Right lobe of liver (tissue), 6 donors: ENCODE measurements around the gene CASZ1. TPM values are rescaled to one million over a fixed set of nuclear protein-coding genes. Genes with fewer than 3 reads are reported as not detected.

Experiments
- ATAC-seq, 4 donors: fragments of 200-7000 bp; cut with Tn5 transposase; one replicate each; pipeline ENCODE4 v1.9.1; 2020; ENCODE audit warnings: mild to moderate bottlenecking in 4 of 4, moderate library complexity in 4 of 4
- DNase-seq, 3 donors: peaks; one replicate each; pipeline ENCODE4 v3.0.0-alpha.2; 2020
- H3K27ac ChIP-seq, 3 donors: fragments of 200-600 bp; one replicate each; pipeline ENCODE4 v1.8.0; 2022
- H3K27me3 ChIP-seq, 2 donors: fragments of 200-600 bp; one replicate each; pipeline ENCODE4 v1.8.0; 2022
- H3K36me3 ChIP-seq, 4 donors: fragments of 200-600 bp; sonication (generic) in 1 of 4; one replicate each; pipeline versions ENCODE4 v1.5.1 to v1.8.0; 2017 to 2022; ENCODE audit warnings: control low read depth in 1 of 4
- H3K4me1 ChIP-seq, 4 donors: fragments of 200-600 bp; sonication (generic) in 1 of 4; one replicate each; pipeline versions ENCODE4 v1.5.1 to v1.8.0; 2017 to 2022; ENCODE audit warnings: control low read depth in 1 of 4
- H3K4me3 ChIP-seq, 3 donors: fragments of 200-600 bp; one replicate each; pipeline ENCODE4 v1.8.0; 2022
- H3K9me3 ChIP-seq, 4 donors: fragments of 200-600 bp; sonication (generic) in 1 of 4; one replicate each; pipeline versions ENCODE4 v1.5.1 to v1.8.0; 2017 to 2022; ENCODE audit warnings: control low read depth in 1 of 4
- POLR2A ChIP-seq: fragments of 450-650 bp; IDR thresholded peaks from one replicate; pipeline ENCODE4 v1.6.1; 2017; ENCODE audit warnings: antibody characterized with exemption, mild to moderate bottlenecking
- WGBS: methylation state at CpG from one replicate; pipeline ENCODE4 v1.1.6; 2018; ENCODE audit warnings: low coverage, low lambda C conversion rate; ENCODE audit not compliant: insufficient coverage; ENCODE audit errors: missing lambda C conversion rate; 5-methylcytosine and 5-hydroxymethylcytosine counted together
- intact Hi-C, 2 donors: fragments of 100-400 bp; cut with DNase I; formaldehyde crosslinking; loops; one replicate each; pipeline versions ENCODE4 v1.11.2 to v1.14.1; 2022
- total RNA-seq, 6 experiments: library from RNA; depleted of rRNA in 2 of 6; stranded (reverse); fragments of >200 nt in 2 of 6; fragmentation: NEBNext Ultra II Directional in 3 of 6; extraction: Animal tissue kit (Norgen Biotek cat#: 25700) in 3 of 6; gene quantifications; one replicate each; pipeline versions ENCODE4 v1.1.0 to v1.2.4, GENCODE V29; 2016 to 2023
- TF ChIP-seq, protein P1 (sequence below), 4 donors: fragments of 200-600 bp in 3 of 4; fragments of 450-650 bp in 1 of 4; IDR thresholded peaks; one replicate each; pipeline versions ENCODE4 v1.5.1 to v1.8.0; 2016 to 2022; ENCODE audit warnings: antibody characterized with exemption in 4 of 4, mild to moderate bottlenecking in 2 of 4
- donor health status: DM: no; HTN: yes; CAD: no.
- donor health status: DM: no; HTN: no; CAD: no.
- donor health status: DM: no; HTN: no; CAD: no.
- donor health status: DM: no; HTN: yes; CAD: no.
- donor health status: DM: no; HTN: yes; CAD: no.

Gene CASZ1
- total RNA-seq, 6 experiments from 2014 or later, result 3.1 to 10.1 (median 5.3) TPM

GRCh38 chr1:10704368-10704882, 92.0 kb downstream of the CASZ1 start:
- H3K4me3 ChIP-seq, result no peak overlapping the region
- DNase-seq (no peak), ATAC-seq (peak in 1 of 4 donors; percentile 23)
- H3K36me3 ChIP-seq, result no peaks in the 10 kb centered on the region
- no peaks in the 10 kb centered on the region for H3K27me3 ChIP-seq
- no peak overlapping the region for H3K27ac ChIP-seq
- TF ChIP-seq, protein P1, sequence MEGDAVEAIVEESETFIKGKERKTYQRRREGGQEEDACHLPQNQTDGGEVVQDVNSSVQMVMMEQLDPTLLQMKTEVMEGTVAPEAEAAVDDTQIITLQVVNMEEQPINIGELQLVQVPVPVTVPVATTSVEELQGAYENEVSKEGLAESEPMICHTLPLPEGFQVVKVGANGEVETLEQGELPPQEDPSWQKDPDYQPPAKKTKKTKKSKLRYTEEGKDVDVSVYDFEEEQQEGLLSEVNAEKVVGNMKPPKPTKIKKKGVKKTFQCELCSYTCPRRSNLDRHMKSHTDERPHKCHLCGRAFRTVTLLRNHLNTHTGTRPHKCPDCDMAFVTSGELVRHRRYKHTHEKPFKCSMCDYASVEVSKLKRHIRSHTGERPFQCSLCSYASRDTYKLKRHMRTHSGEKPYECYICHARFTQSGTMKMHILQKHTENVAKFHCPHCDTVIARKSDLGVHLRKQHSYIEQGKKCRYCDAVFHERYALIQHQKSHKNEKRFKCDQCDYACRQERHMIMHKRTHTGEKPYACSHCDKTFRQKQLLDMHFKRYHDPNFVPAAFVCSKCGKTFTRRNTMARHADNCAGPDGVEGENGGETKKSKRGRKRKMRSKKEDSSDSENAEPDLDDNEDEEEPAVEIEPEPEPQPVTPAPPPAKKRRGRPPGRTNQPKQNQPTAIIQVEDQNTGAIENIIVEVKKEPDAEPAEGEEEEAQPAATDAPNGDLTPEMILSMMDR (IDR thresholded peaks at IDR 0.05), result no peak
- TF ChIP-seq POLR2A, result no peak
- WGBS, result 39% methylated on average over 12 of the region's 44 CpGs
- H3K4me1 ChIP-seq, result peaks cover 0 to 3% (median 0%) of the 10 kb centered on the region in 4 donors
- intact Hi-C loops, result no loop called here
- H3K9me3 ChIP-seq, result no peaks in the 10 kb centered on the region

- H3K36me3 ChIP-seq, result no peaks in the 10 kb centered on the region
- H3K27me3 ChIP-seq, result no peaks in the 10 kb centered on the region
- 93% methylated on average over 5 of the region's 8 CpGs for WGBS
- H3K4me3 ChIP-seq, result no peak overlapping the region
- DNase-seq (no peak), ATAC-seq (no peak)
- no peaks in the 10 kb centered on the region for H3K9me3 ChIP-seq
- peaks cover 0 to 3% (median 0%) of the 10 kb centered on the region in 4 donors for H3K4me1 ChIP-seq
- intact Hi-C loops, result no loop called here
- TF ChIP-seq POLR2A, result no peak
- H3K27ac ChIP-seq, result no peak overlapping the region
Measured at GRCh38 chr1:10703702-10704101, 92.7 kb downstream of the CASZ1 start.

DNA sequence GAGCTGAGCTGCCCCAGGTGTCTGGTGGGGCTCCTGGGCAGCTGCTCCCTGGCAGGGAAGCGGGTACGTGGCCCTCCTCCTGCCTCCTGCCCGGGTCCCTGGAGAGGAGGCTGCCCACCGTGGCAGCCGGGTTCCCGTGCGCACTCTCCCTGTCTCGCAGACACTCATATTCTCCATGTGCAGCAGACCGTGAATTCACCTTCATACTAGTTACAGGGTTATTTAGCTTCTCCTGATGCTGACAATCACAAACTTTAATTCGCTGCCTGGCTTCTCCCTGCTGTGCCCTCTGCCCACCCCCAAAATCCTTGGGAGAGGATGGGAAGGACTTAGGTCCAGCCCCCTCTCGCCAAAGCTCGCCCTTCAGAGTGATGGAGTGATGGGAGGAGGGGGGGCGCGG, 95.3 kb downstream of the CASZ1 start:
- ATAC-seq (no peak), DNase-seq (no peak)
- Histone ChIP-seq H3K9me3 (no peaks in the 10 kb centered on the region), H3K4me1 (peaks cover 0 to 3% (median 0%) of the 10 kb centered on the region in 4 donors), H3K4me3 (no peak overlapping the region), H3K27ac (no peak overlapping the region), H3K36me3 (no peaks in the 10 kb centered on the region), H3K27me3 (no peaks in the 10 kb centered on the region)
- TF ChIP-seq, protein P1 (IDR thresholded peaks at IDR 0.05), result no peak
- TF ChIP-seq POLR2A, result no peak
- intact Hi-C loops, result no loop called here
- WGBS, result 54% methylated on average over 5 of the region's 14 CpGs

- no peak for ATAC-seq
- no peak overlapping the region for H3K27ac ChIP-seq
- no peak overlapping the region for H3K4me3 ChIP-seq
- H3K9me3 ChIP-seq, result no peaks in the 10 kb centered on the region
- TF ChIP-seq, protein P1 (IDR thresholded peaks at IDR 0.05), result no peak
- no peak for TF ChIP-seq POLR2A
- 88% methylated on average over 7 of the region's 7 CpGs for WGBS
- H3K36me3 ChIP-seq, result no peaks in the 10 kb centered on the region
- no peak for DNase-seq
- H3K27me3 ChIP-seq, result no peaks in the 10 kb centered on the region
- H3K4me1 ChIP-seq, result peaks cover 0 to under 1% (median 0%) of the 10 kb centered on the region in 4 donors
- intact Hi-C loops, result no loop called here
Measured at GRCh38 chr1:10699470-10699835, 97.0 kb downstream of the CASZ1 start.

GRCh38 chr1:10698726-10699469, 97.5 kb downstream of the CASZ1 start:
- no peaks in the 10 kb centered on the region for H3K9me3 ChIP-seq
- H3K36me3 ChIP-seq, result no peaks in the 10 kb centered on the region
- no peaks in the 10 kb centered on the region for H3K27me3 ChIP-seq
- 57% methylated on average over 8 of the region's 14 CpGs for WGBS
- no peak for TF ChIP-seq POLR2A
- TF ChIP-seq, protein P1 (IDR thresholded peaks at IDR 0.05), result no peak
- no peaks in the 10 kb centered on the region for H3K4me1 ChIP-seq
- DNase-seq (no peak), ATAC-seq (no peak)
- no peak overlapping the region for H3K27ac ChIP-seq
- no peak overlapping the region for H3K4me3 ChIP-seq
- intact Hi-C loops, result no loop called here
